ENCODE data around the gene BTC. TPM values are rescaled to one million over a fixed set of nuclear protein-coding genes. Genes with fewer than 3 reads are reported as not detected.

The BTC gene, protein sequence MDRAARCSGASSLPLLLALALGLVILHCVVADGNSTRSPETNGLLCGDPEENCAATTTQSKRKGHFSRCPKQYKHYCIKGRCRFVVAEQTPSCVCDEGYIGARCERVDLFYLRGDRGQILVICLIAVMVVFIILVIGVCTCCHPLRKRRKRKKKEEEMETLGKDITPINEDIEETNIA
- total RNA-seq (1 to 10 TPM in 4 of 9 donors, under 1 TPM in 5; 0.11 to 1.5 (median 0.88) TPM), polyA plus RNA-seq (1 to 10 TPM in 2 of 3 donors, under 1 TPM in 1; 0.47 to 1.9 (median 1.2) TPM)
- long read RNA-seq, donor 1 = 0 reads
- long read RNA-seq, donor 2 = 0 reads
- long read RNA-seq, donor 3 = 0 reads
- long read RNA-seq, donor 4 = 0 reads
- long read RNA-seq, donor 5, partial matches to known transcripts = 0 of 1 reads
- long read RNA-seq, donor 5, other reads (novel, unspliced or antisense) = 1 of 1 reads
- long read RNA-seq, donor 6, partial matches to known transcripts = 1 of 1 reads
- long read RNA-seq, donor 6, other reads (novel, unspliced or antisense) = 0 of 1 reads
- long read RNA-seq, donor 7 = 0 reads
- long read RNA-seq, donor 8 = 0 reads
- long read RNA-seq, donor 9 = 0 reads
- long read RNA-seq, donor 10 = 0 reads

DNA sequence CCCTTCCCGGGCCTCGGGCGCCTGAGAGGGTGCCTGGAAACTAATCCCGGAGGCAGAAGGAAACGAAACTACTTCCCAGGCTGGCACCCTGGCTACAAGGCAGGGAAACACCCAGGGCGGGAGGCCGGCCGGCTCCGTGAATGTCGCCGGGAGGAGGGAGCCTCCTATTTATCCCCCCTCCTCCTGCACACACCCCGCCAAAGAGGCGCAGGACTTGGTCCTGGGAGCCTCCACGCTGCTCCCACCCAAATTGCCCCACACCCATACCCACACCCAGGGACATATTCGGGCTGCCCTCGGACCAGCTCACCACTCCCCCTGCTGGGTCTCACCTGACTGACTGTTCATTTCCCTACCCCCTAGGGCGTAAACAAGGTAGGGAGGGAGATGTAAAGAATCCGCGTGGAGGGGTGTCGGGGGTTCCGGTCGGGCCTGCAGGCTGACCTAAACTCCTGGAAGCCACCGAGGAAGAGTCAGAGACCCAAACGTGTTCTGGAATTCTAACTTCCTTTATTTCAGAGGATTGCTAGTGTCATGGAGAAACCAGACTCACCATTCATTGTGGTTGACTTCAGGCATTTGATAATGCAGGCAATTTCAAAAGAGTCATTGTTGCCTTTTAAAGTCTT lies at the start of gene BTC:
BTC (minus strand) TSS at position 142 of the 629 bp plus-strand sequence. CDS start 198 bp downstream, outside the sequence.
- WGBS, 4 donors = 1 to 12% (median 2%) methylated on average over 10 to 24 of the region's 24 CpGs
- Histone ChIP-seq H3K27me3 (peaks cover 3% of the 10 kb centered on the region), H3K4me1 (replicated peaks in 1 of 2) (no peaks in the 10 kb centered on the region), H3K36me3 (replicated peaks in 1 of 2) (no peaks in the 10 kb centered on the region), H3K9me3 (replicated peaks in 1 of 3) (no peaks in the 10 kb centered on the region), H3K27ac (peak within 1 kb of the TSS in 4 of 5 donors; percentile 42 to 86 (median 70)), H3K4me3 (peak within 1 kb of the TSS in 2 of 4 donors; percentile 45 to 79)
- intact Hi-C loops (cut with DNase I) = no loop called here
- TF ChIP-seq POLR2A (IDR thresholded peaks at IDR 0.05) = no peak
- TF ChIP-seq CTCF (IDR thresholded peaks at IDR 0.05) = peak in 3 of 6 experiments; percentile 2 to 40 (median 34)
- DNase-seq = peak; percentile 18 to 67 (median 36)

DNA sequence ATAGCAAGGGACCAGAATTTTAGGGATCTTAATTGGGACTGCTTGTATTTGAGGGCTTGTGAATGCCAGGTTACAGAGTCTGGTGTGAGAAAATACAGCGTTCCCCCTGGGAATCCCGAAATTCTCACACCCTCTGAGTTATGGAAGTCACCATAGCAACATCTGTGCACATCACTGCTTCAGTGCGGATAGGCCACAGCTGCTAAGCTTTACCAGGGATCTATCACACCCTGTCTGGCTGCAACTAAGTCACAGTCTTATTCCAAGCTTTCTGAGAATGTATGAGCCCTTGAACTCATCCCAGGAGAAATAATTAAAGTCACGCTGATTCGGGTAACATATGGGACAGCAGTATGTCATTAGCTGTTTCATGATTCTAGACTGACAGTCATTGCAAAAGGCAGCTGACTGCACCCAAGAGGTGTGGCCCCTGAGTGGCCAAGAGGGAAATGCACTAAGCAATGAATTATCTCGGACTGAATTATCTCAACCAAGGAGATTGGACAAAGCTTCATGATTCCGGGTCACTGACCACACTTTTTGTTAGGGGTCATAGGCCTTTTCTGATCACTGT lies 46.7 kb upstream of the BTC start:
- Histone ChIP-seq H3K27me3 (no peaks in the 10 kb centered on the region), H3K9me3 (replicated peaks in 1 of 3) (no peaks in the 10 kb centered on the region), H3K4me3 (no peak overlapping the region), H3K27ac (no peak overlapping the region), H3K4me1 (replicated peaks in 1 of 2) (no peaks in the 10 kb centered on the region), H3K36me3 (replicated peaks in 1 of 2) (no peaks in the 10 kb centered on the region)
- WGBS, 4 donors = 56 to 73% (median 67%) methylated on average over 5 to 7 of the region's 7 CpGs
- no peak for DNase-seq
- intact Hi-C loops (cut with DNase I) = no loop called here
- TF ChIP-seq CTCF (IDR thresholded peaks at IDR 0.05) (no peak), POLR2A (IDR thresholded peaks at IDR 0.05) (no peak)

GRCh38 chr4:74838746-74839370 lies 44.5 kb upstream of the BTC start:
- intact Hi-C loops (cut with DNase I) = no loop called here
- H3K27me3 ChIP-seq = no peaks in the 10 kb centered on the region
- 76 to 83% (median 80%) methylated on average over 4 of the region's 4 CpGs for WGBS, 4 donors
- H3K9me3 ChIP-seq (replicated peaks in 1 of 3) = no peaks in the 10 kb centered on the region
- H3K4me3 ChIP-seq = no peak overlapping the region
- TF ChIP-seq POLR2A (IDR thresholded peaks at IDR 0.05) (no peak), CTCF (IDR thresholded peaks at IDR 0.05) (no peak)
- no peaks in the 10 kb centered on the region for H3K4me1 ChIP-seq (replicated peaks in 1 of 2)
- no peak overlapping the region for H3K27ac ChIP-seq
- DNase-seq = no peak
- no peaks in the 10 kb centered on the region for H3K36me3 ChIP-seq (replicated peaks in 1 of 2)

- no peaks in the 10 kb centered on the region for H3K4me1 ChIP-seq (replicated peaks in 1 of 2)
- H3K27me3 ChIP-seq = no peaks in the 10 kb centered on the region
- H3K27ac ChIP-seq = no peak overlapping the region
- H3K4me3 ChIP-seq = no peak overlapping the region
- no peaks in the 10 kb centered on the region for H3K36me3 ChIP-seq (replicated peaks in 1 of 2)
- 81 to 91% (median 86%) methylated on average over 1 of the region's 1 CpG for WGBS, 4 donors
- no peak for DNase-seq
- H3K9me3 ChIP-seq (replicated peaks in 1 of 3) = no peaks in the 10 kb centered on the region
- no peak for TF ChIP-seq POLR2A (IDR thresholded peaks at IDR 0.05)
- TF ChIP-seq CTCF (IDR thresholded peaks at IDR 0.05) = peak in 1 of 6 experiments; percentile 7
- intact Hi-C loops (cut with DNase I) = no loop called here
Measured at GRCh38 chr4:74830928-74831327, 36.6 kb upstream of the BTC start.
